Stimulated activated CD8-positive, alpha-beta memory T cell treated with anti-CD3 and anti-CD28 coated beads, Interleukin-4, amount 100 ng/mL, for 4 hours (primary cell): ENCODE results near the gene GALNT14.
"Not testable (repeated sequence)": the region's sequence is repeated elsewhere in the genome, so short reads cannot be mapped to it uniquely, and the experiment has no call there.

Experiments
- DNase-seq, 2 donors: peaks; one replicate each; pipeline ENCODE4 v3.0.0-alpha.2; 2020; ENCODE audit warnings: low read depth in 2 of 2, low spot score in 1 of 2

GALNT14 gene

GRCh38 chr2:30910686-30911085 lies 227.6 kb downstream of the GALNT14 start:
- no peak for DNase-seq

- DNase-seq = not testable (repeated sequence)
Measured at GRCh38 chr2:30904437-30904836, 233.8 kb downstream of the GALNT14 start.

DNA sequence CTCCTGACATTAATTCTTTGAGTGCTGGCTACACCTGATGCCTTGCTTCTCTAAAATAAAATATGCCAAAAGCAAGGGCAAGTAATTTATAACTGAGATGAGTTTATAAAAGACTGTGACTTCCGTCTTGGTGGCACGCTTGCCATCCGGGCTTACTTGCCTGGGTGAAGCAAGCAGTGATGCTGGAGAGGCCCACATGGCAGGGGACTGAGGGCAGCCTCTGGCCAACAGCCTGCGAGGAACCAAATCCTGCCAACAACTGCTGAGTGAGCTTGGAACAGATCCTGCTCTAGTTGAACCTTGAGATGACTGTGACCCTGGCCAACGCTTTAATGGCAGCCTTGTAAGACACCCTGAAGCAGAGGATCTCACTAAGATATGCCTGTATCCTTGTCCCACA lies 234.9 kb downstream of the GALNT14 start:
- DNase-seq = no peak

DNA sequence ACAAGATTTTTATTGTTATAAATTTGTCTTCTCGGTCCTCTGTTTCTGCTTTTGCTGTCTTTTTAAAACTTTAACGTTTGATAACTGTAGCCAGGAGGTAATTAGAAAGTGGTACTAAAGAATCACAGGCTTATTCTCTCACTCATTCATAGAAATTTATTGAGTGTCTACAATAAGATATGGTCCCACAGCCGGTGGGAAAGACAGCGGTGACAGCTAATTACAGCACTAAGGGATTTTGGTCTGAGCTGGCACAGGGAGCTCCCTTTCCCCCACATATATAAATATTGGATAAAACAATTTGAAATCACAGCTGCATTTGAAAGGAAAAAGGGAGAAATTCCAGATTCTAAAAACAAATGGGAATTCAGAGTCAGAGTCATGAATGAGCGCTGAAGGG lies 237.9 kb downstream of the GALNT14 start:
- DNase-seq = no peak

DNA sequence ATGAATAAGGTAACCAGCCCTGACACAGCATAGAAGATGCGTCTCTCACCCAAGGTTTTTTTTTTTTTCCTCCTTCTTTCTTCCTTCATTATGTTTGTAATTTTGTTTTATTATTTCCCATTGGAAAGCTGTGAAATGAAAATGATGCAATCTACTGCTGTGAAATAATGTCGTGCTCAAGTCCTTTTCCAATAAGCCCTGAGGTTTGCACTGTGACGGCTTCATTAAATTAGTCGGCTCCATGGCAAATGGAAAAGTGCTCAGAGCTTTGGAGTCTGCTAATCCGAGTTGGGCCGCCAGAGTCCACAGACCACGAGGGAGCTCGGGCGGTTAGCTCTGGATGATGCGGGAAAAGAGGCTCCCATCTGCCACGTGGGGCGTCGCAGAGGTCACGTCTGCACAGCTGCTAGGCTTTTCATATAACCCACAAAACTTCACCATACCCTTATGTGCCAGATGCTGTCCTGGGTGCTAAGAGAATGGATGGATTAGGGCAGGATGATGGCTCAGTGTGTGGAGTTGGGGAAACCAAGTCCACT lies 238.7 kb downstream of the GALNT14 start:
- DNase-seq = no peak

- no peak for DNase-seq
Measured at GRCh38 chr2:30897539-30897938, 240.7 kb downstream of the GALNT14 start.

- DNase-seq = no peak
Measured at GRCh38 chr2:30894498-30895119, 243.6 kb downstream of the GALNT14 start.

DNA sequence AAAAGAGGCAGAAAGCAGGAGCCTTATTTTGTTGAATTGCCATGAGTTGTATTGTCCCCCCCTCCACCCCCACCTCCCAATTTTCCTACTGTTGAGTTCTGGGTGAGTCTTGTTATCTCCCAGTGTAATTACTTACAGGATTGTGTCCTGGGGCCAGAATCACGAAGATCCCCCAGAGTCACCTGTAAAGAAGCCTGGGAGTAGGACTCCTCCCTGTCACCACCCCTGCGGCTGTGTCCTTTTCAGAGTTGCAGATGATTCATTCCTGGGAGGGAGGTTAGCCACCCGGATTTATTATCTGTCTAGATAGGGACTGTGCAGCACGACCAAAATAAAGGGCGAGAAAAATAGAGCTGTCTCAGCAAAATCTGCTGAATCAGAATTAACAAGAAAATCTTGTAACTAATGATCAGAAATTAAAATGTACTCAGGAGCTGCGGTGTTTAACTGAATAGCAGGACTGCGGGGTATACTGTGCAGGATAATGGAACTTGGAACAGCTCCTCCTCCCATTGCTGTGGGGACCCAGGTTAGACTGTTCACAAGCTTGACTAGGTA lies 249.3 kb downstream of the GALNT14 start:
- no peak for DNase-seq

GRCh38 chr2:30886080-30886479 lies 252.2 kb downstream of the GALNT14 start:
- DNase-seq = no peak

DNA sequence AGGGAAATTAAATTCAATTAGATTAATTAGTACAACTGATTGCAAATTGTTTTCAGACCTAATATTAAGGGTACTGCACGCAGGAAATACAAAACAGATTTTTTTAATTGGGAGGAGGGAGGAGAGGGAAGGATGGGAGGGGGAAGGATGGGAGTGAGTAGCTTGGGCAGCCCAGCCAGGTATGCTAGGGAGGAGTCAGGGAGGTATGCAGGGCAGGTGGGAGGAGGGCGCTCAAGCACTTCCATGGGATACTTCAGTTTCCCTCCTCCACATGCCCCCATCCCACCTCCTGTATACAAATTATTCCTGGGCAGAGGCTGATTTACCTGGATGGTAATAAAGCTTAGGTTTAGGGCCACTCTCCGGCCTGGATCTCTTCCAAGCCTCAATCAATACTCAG lies 254.4 kb downstream of the GALNT14 start:
- no peak for DNase-seq

DNA sequence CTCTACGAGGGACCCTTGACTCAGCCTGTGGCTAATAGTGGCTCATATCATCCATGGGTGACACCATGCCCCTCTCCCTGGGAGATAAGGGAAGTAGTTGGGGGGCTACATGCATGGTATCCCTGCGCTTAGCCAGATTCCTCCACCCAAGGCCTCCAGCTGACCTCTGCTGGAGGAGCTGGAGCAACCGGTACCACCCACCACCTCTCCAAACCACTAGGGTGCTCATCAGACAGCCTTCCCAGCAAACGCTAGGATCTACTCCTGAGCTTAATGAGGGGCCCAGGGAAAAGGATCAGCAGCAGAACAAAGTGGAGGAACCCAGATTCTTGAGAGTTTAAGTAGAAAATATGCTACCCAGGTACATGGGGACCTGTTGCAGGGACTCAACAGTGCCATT lies 255.1 kb downstream of the GALNT14 start:
- no peak for DNase-seq

DNA sequence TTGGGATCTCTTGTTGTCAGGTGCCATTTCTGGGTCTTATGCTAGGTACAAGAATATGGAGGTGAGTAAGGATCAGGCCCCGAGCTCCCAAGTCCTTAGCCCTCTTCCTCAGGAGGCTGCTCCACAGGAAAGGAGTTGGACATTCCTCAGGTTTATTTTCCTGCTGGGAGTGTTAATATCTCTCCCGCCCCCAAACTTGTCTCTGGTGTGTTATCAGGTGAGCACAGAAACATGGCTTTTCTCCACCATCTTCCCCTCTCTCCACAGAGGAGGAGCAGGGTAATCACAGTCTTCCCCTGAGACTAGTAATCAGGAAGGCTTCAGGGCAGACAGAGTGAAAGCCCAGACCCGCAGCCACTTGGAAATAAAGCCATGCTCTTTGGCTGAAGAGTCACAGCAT lies 257.7 kb downstream of the GALNT14 start:
- no peak for DNase-seq

- no peak for DNase-seq
Measured at GRCh38 chr2:30877833-30878232, 260.4 kb downstream of the GALNT14 start.

GRCh38 chr2:30872797-30873196 lies 265.4 kb downstream of the GALNT14 start:
- no peak for DNase-seq

GRCh38 chr2:30871980-30872789 lies 266.1 kb downstream of the GALNT14 start:
- no peak for DNase-seq

DNA sequence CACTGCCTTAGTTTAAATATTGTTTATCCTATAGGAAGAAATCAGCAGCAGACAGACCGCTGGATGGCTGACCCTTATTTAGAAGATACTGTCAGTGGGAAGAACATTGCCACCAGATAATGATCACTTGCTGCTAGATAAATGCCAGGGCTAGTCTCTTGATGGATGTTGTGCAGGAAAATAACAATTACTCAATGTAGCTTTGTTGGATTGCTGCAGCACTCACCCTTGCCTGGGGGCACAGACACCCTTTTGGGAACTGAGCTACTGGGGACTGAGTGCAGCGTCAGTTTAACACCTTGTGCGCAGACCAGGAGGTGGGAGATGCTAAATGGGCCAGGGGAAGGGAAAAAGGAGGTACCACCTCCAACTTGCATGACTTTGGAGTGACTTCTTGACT lies 266.8 kb downstream of the GALNT14 start:
- no peak for DNase-seq

DNA sequence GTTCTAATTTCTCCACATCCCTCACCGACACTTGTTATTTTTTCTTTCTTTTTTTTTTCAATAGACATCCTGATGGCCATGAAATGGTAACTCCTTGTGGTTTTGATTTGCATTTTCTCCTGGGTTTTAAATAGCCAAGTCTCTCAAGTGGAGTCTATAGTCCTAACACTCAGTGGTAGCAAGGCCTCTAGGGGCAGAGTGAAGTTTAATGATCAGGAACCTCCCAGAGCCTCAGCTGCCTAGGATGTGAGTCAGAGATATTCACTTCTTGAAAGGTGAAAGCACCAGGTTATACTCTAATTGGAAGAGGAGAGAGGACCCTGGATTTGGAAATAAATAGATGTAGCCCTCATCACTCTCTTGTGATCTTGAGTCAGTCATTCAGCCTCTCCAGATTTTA lies 268.3 kb downstream of the GALNT14 start:
- no peak for DNase-seq

- DNase-seq = no peak
Measured at GRCh38 chr2:30867385-30867784, 270.9 kb downstream of the GALNT14 start.

DNA sequence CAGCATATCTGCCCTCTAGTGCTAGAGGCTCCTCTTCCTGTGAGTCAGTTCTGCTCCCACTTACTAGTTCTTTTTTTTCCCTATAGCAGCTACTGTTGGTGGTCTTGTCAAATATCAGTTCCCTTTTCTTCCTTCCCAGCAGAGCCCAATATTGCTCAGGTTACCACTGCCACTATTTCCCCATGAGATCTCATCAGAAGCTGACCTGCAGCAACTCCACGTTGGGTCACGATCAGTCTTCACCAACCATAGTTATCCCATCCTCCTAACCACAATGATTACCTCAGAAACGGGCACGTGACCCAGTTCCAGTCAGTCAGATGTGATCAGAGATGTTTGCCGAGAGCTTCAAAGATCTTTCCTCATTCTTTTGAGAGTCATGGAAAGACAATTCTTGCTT lies 271.3 kb downstream of the GALNT14 start:
- no peak for DNase-seq

GRCh38 chr2:30865892-30866681 lies 272.2 kb downstream of the GALNT14 start:
- no peak for DNase-seq

- no peak for DNase-seq
Measured at GRCh38 chr2:30865243-30865642, 273.0 kb downstream of the GALNT14 start.
